ENCODE data around the gene PDSS1.

DNA sequence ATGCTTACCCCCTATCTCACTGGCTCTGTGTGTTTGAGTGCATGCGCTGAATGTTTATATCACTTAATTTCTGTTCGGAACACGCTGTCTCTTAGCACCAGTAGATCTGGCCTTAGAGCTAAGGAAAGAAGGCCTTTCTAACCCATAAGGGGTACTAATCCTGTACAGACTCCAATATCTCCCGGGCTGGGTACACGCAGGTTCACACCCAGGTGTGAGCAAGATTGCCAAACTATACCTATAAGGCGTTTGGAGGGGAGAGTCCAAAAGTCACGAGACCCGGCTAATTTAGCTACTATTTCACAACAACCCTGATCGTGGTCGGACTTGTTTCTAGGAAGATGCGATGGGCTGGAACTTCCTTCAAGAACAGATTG, 727 bp upstream of the PDSS1 start:
- TF ChIP-seq EP300 (IDR thresholded peaks at IDR 0.05): no peak
- no peak for TF ChIP-seq CTCF (IDR thresholded peaks at IDR 0.05)
- no peak for TF ChIP-seq POLR2A (IDR thresholded peaks at IDR 0.05)

Measured in stomach (tissue), 4 donors.